Osteoblast (primary cell): ENCODE results near the gene ICE1. TPM values are rescaled to one million over a fixed set of nuclear protein-coding genes. Genes with fewer than 3 reads are reported as not detected.

Experiments used
- DNase-seq: peaks from one replicate; pipeline ENCODE4 v3.0.0; 2011; ENCODE audit warnings: low spot score, mixed read lengths; ENCODE audit not compliant: insufficient read length; ENCODE audit errors: missing footprints
- H2AFZ ChIP-seq: 2 replicates; pipeline ENCODE4 v1.6.0; 2011; ENCODE audit warnings: mild to moderate bottlenecking, low read length
- H3K27ac ChIP-seq: 2 replicates; pipeline ENCODE4 v1.5.1; 2011; ENCODE audit warnings: mild to moderate bottlenecking, low read depth, low read length, moderate library complexity
- H3K27me3 ChIP-seq: 2 replicates; pipeline ENCODE4 v1.6.0; 2012; ENCODE audit warnings: mild to moderate bottlenecking, control low read depth, inconsistent platforms, low read length, moderate library complexity; ENCODE audit not compliant: insufficient read depth
- H3K36me3 ChIP-seq: 2 replicates; pipeline ENCODE4 v1.5.1; 2011; ENCODE audit warnings: mild to moderate bottlenecking, low read length, control low read depth, moderate library complexity; ENCODE audit not compliant: insufficient read depth
- H3K4me1 ChIP-seq: 2 replicates; pipeline ENCODE4 v1.5.1; 2011; ENCODE audit warnings: mild to moderate bottlenecking, low read length, control low read depth, moderate library complexity; ENCODE audit not compliant: insufficient read depth
- H3K4me2 ChIP-seq: 2 replicates; pipeline ENCODE4 v1.6.0; 2011; ENCODE audit warnings: mild to moderate bottlenecking, low read length; ENCODE audit not compliant: insufficient read depth
- H3K4me3 ChIP-seq: fragments of 200-600 bp; sonication (generic); 3 replicates; pipeline ENCODE4 v1.5.1; 2012; ENCODE audit warnings: mild to moderate bottlenecking, low read length, inconsistent platforms; ENCODE audit not compliant: insufficient read depth
- H3K79me2 ChIP-seq: 2 replicates; pipeline ENCODE4 v1.6.0; 2012; ENCODE audit warnings: mild to moderate bottlenecking, low read length, control low read depth, inconsistent platforms; ENCODE audit not compliant: insufficient read depth
- H3K9me3 ChIP-seq: 2 replicates; pipeline ENCODE4 v1.5.1; 2011; ENCODE audit warnings: low read depth, low read length, control low read depth
- H4K20me1 ChIP-seq: 2 replicates; pipeline ENCODE4 v1.6.0; 2012; ENCODE audit warnings: mild to moderate bottlenecking, low read length, control low read depth; ENCODE audit not compliant: insufficient read depth
- CTCF ChIP-seq: IDR thresholded peaks from 2 replicates; pipeline ENCODE4 v1.5.1; 2011; ENCODE audit warnings: mild to moderate bottlenecking, low read depth, low read length, moderate library complexity; ENCODE audit errors: extremely low read depth
- total RNA-seq: library from RNA; depleted of rRNA; stranded (reverse); fragments of >200 nt; gene quantifications from 2 replicates; pipeline ENCODE4 v1.2.3, GENCODE V29; 2012

The ICE1 gene
- total RNA-seq, 1 donor, result 34.0 TPM

- H3K27ac ChIP-seq, result no peak overlapping the region
- H3K4me2 ChIP-seq, result no peak overlapping the region
- no peaks in the 10 kb centered on the region for H3K27me3 ChIP-seq
- H3K4me3 ChIP-seq, result no peak overlapping the region
- no peak for TF ChIP-seq CTCF
- no peaks in the 10 kb centered on the region for H3K9me3 ChIP-seq
- H3K4me1 ChIP-seq, result peaks cover 21% of the 10 kb centered on the region
- H2AFZ ChIP-seq, result no peak overlapping the region
- no peaks in the 10 kb centered on the region for H4K20me1 ChIP-seq
- no peak for DNase-seq
- no peaks in the 10 kb centered on the region for H3K36me3 ChIP-seq
- no peaks in the 10 kb centered on the region for H3K79me2 ChIP-seq
Observed at GRCh38 chr5:5414999-5415398, 7.5 kb upstream of the ICE1 start.

- Histone ChIP-seq H4K20me1 (no peaks in the 10 kb centered on the region), H3K4me3 (no peak overlapping the region), H3K9me3 (no peaks in the 10 kb centered on the region), H3K79me2 (no peaks in the 10 kb centered on the region), H2AFZ (no peak overlapping the region), H3K27me3 (no peaks in the 10 kb centered on the region), H3K36me3 (no peaks in the 10 kb centered on the region), H3K27ac (no peak overlapping the region), H3K4me2 (no peak overlapping the region), H3K4me1 (peaks cover 33% of the 10 kb centered on the region)
- TF ChIP-seq CTCF, result no peak
- no peak for DNase-seq
Observed at GRCh38 chr5:5416733-5417132, 5.7 kb upstream of the ICE1 start.

GRCh38 chr5:5418006-5418405 is 4.5 kb upstream of the ICE1 start:
- Histone ChIP-seq H3K27ac (no peak overlapping the region), H3K4me2 (no peak overlapping the region), H3K9me3 (no peaks in the 10 kb centered on the region), H3K36me3 (no peaks in the 10 kb centered on the region), H3K4me3 (no peak overlapping the region), H3K79me2 (peaks cover 5% of the 10 kb centered on the region), H4K20me1 (no peaks in the 10 kb centered on the region), H3K4me1 (peaks cover 36% of the 10 kb centered on the region), H3K27me3 (no peaks in the 10 kb centered on the region), H2AFZ (peak overlapping the region; percentile 25)
- no peak for DNase-seq
- no peak for TF ChIP-seq CTCF

GRCh38 chr5:5418764-5419163 is 3.7 kb upstream of the ICE1 start:
- H2AFZ ChIP-seq, result peak overlapping the region; percentile 19
- H4K20me1 ChIP-seq, result peaks cover 4% of the 10 kb centered on the region
- peaks cover 12% of the 10 kb centered on the region for H3K79me2 ChIP-seq
- peaks cover 43% of the 10 kb centered on the region for H3K4me1 ChIP-seq
- no peak overlapping the region for H3K4me3 ChIP-seq
- peak overlapping the region; percentile 81 for H3K27ac ChIP-seq
- H3K4me2 ChIP-seq, result peak overlapping the region; percentile 70
- H3K27me3 ChIP-seq, result no peaks in the 10 kb centered on the region
- no peak for DNase-seq
- no peak for TF ChIP-seq CTCF
- no peaks in the 10 kb centered on the region for H3K36me3 ChIP-seq
- H3K9me3 ChIP-seq, result no peaks in the 10 kb centered on the region
